ENCODE results near the gene CASKIN1.

CASKIN1 gene

DNA sequence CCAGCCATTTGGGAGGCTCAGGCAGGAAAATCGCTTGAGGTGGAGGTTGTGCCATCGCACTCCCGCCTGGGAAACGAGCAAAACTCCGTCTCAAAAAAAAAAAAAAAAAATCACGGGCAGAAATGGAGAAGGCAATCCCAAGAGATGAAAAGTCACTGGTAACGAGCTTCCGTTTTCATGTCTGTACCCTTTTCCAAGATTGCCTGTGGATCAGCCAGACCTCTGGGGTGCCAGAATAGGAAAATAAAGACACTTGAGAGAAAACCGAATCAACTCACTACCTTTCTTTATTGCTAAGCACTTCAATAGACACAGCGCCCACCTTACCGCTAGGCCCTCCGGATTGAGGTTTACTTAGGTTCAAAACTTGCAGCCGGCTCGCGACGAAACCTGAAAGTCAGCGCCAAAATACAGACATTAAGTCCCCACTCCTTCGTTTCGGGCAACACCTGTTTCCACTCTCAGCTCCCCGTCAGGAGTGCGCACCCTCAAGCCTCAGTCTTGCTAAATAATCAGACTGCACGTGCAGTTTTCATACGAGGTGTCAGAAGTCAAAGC lies 41.8 kb downstream of the CASKIN1 start:
- H3K4me1 ChIP-seq (ENCODE audit: control insufficient read depth, insufficient read depth, low read length): peaks cover 12% of the 10 kb centered on the region
- peak overlapping the region; percentile 100 for H3K4me3 ChIP-seq (ENCODE audit: low read depth, low read length)
- H3K9ac ChIP-seq (ENCODE audit: low read depth, low read length): peak overlapping the region; percentile 97
- no peaks in the 10 kb centered on the region for H3K27me3 ChIP-seq (ENCODE audit: control insufficient read depth, insufficient read depth, low read length)
- H3K36me3 ChIP-seq (ENCODE audit: control insufficient read depth, insufficient read depth, low read length): peaks cover 38% of the 10 kb centered on the region
- H3K9me3 ChIP-seq (ENCODE audit: control insufficient read depth, insufficient read depth, low read length): no peaks in the 10 kb centered on the region

DNA sequence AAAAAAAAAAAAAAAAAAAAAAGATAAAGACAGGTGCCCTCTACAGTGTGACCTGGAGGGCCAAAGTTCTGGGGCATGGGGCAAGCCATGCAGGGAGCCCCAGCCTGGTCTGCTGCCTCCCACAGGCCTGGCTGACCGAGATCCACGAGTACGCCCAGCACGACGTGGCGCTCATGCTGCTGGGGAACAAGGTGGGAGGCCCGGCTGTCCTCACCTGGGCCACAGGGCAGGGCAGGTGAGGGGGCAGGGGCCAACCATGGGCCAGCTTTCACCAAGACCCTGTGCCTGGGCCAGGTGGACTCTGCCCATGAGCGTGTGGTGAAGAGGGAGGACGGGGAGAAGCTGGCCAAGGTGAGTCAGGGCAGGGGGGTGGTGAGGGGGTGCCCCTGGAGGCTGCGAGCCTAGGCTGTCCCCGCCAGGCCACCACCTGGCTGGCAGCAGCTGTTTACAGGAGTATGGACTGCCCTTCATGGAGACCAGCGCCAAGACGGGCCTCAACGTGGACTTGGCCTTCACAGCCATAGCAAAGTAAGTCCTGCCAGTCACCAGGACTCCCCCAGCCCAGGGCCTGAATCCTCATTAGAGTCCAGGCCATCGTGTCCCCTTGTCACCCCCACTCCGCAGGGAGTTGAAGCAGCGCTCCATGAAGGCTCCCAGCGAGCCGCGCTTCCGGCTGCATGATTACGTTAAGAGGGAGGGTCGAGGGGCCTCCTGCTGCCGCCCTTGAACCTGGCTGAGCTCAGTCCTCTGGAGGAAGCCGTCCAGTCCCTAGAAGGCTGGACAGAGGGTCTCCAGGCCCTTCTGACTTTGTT lies 43.5 kb downstream of the CASKIN1 start:
- Histone ChIP-seq H3K4me1 (ENCODE audit: control insufficient read depth, insufficient read depth, low read length) (peaks cover 10% of the 10 kb centered on the region), H3K27me3 (ENCODE audit: control insufficient read depth, insufficient read depth, low read length) (no peaks in the 10 kb centered on the region), H3K36me3 (ENCODE audit: control insufficient read depth, insufficient read depth, low read length) (peaks cover 31% of the 10 kb centered on the region), H3K4me3 (ENCODE audit: low read depth, low read length) (peak overlapping the region; percentile 100), H3K9ac (ENCODE audit: low read depth, low read length) (peak overlapping the region; percentile 97), H3K9me3 (ENCODE audit: control insufficient read depth, insufficient read depth, low read length) (no peaks in the 10 kb centered on the region)

DNA sequence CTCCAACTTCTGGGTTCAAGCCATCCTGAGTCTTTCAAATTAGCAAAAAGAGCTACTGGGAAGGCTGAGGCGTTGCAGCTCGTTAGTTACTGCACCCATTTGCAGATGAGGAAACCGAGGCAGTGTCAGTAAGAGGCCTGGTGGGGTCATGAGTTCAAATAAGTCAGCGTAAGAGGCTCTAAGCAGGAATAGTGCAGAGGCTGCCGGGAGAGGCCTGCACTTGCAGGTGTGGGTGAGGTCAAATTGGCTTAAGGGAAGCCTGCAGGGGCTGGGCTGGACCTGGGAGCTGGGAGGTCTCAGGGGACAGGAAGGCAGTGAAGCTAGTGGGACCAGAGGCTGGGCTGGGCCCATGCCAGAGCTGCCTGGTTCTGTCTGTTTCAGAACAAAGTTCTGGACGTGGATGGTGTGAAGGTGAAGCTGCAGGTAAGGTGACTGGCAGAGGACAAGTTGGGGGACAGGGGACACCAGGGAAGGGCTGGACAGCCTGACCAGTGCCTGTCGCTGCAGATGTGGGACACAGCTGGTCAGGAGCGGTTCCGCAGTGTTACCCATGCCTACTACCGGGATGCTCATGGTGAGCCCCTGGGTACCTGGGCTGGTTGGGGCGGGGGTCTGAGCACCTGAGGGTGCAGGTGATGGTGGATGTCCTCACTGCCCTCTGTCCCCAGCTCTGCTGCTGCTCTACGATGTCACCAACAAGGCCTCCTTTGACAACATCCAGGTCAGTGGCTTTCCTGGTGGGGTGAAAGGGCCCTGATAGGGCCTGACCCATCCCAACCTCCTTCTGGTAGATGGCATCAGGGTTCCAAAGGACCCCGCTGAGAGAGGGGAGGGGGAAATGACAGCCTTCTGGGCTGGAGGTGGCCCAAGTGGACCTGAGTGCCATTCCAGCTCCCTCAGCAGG lies 45.0 kb downstream of the CASKIN1 start:
- Histone ChIP-seq H3K9ac (ENCODE audit: low read depth, low read length) (peak overlapping the region; percentile 47), H3K4me3 (ENCODE audit: low read depth, low read length) (peak overlapping the region; percentile 24), H3K4me1 (ENCODE audit: control insufficient read depth, insufficient read depth, low read length) (peaks cover 7% of the 10 kb centered on the region)

DNA sequence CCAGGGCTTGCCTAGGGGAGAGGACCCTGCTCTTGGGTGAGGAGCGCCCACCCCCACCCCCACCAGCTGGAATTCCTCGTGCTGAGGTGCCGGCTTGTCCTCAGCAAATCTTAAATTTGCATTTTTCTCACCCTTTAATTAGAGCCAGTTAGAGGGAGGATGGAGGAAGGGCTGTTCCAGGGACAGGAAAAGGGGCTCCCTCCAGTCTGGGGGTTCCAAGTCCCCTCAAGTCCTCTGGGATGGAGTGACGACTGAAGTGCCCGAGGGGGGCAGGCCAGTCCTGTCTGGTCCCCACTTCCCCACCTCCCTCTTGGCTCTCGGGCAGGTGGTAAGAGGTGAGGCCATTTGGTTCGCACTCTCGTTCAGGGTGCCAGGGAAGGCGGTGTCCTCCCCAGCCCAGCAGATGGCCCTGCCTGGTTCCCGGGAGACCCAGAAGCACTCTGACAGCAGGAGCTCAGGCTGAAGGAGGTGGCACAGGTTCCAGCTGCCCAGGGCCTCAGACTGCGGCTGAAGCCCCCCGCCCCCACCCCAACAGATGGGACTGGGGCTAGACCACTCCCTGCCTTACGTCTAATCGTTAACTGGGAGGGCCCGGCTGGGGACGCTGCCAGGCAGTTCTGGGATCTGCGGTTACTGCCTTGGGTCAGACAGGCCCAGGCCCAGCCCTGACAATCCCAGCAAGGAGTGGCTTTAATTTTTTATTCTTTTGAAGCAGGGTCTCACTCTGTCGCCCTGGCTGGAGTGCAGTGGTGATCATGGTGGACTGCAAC lies 45.8 kb downstream of the CASKIN1 start:
- no peaks in the 10 kb centered on the region for H3K27me3 ChIP-seq (ENCODE audit: control insufficient read depth, insufficient read depth, low read length)
- peak overlapping the region; percentile 54 for H3K4me3 ChIP-seq (ENCODE audit: low read depth, low read length)
- peaks cover 31% of the 10 kb centered on the region for H3K36me3 ChIP-seq (ENCODE audit: control insufficient read depth, insufficient read depth, low read length)
- peaks cover 7% of the 10 kb centered on the region for H3K4me1 ChIP-seq (ENCODE audit: control insufficient read depth, insufficient read depth, low read length)
- H3K9me3 ChIP-seq (ENCODE audit: control insufficient read depth, insufficient read depth, low read length): no peaks in the 10 kb centered on the region
- no peak overlapping the region for H3K9ac ChIP-seq (ENCODE audit: low read depth, low read length)

More for the DNA sequence above, 45.0 kb downstream of the CASKIN1 start:
- H3K36me3 ChIP-seq (ENCODE audit: control insufficient read depth, insufficient read depth, low read length): peaks cover 31% of the 10 kb centered on the region
- no peaks in the 10 kb centered on the region for H3K9me3 ChIP-seq (ENCODE audit: control insufficient read depth, insufficient read depth, low read length)
- no peaks in the 10 kb centered on the region for H3K27me3 ChIP-seq (ENCODE audit: control insufficient read depth, insufficient read depth, low read length)

DNA sequence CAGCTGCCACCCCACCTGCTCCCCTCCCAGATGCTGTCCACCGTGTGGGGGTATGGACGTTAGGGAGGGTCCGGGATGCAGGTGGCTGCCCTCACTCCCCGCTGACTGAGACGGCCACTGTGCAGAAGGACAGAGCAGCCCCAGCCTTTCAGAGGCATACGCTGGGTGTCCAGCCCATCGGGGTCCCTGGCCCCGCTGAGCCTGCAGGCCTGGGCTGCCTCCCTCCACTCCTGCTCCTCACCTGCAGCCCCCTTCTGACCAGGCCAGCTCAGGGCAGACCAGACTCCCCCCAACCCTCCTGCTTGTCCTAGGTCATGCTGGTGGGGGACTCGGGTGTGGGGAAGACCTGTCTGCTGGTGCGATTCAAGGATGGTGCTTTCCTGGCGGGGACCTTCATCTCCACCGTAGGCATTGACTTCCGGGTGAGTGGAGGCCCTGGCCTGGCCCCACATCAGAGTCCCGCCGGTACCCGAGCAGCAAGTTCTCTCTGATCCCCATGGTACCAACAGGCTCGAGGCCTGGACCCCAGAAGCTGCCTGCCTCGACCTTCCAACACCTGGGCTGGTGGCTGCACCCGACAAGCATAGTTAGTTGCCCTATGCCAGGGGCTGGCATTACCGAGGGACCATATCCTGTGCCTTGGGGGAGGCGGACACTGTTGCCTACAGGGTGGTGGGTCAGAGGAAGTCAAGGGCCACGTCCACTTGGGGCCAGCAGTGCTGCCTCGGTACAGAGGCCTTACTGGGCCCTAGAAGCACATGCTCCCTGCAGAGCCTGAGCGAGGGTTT lies 46.6 kb downstream of the CASKIN1 start:
- peak overlapping the region; percentile 47 for H3K9ac ChIP-seq (ENCODE audit: low read depth, low read length)
- H3K4me1 ChIP-seq (ENCODE audit: control insufficient read depth, insufficient read depth, low read length): peaks cover 7% of the 10 kb centered on the region
- peaks cover 28% of the 10 kb centered on the region for H3K36me3 ChIP-seq (ENCODE audit: control insufficient read depth, insufficient read depth, low read length)
- peak overlapping the region; percentile 54 for H3K4me3 ChIP-seq (ENCODE audit: low read depth, low read length)
- H3K9me3 ChIP-seq (ENCODE audit: control insufficient read depth, insufficient read depth, low read length): no peaks in the 10 kb centered on the region
- no peaks in the 10 kb centered on the region for H3K27me3 ChIP-seq (ENCODE audit: control insufficient read depth, insufficient read depth, low read length)

DNA sequence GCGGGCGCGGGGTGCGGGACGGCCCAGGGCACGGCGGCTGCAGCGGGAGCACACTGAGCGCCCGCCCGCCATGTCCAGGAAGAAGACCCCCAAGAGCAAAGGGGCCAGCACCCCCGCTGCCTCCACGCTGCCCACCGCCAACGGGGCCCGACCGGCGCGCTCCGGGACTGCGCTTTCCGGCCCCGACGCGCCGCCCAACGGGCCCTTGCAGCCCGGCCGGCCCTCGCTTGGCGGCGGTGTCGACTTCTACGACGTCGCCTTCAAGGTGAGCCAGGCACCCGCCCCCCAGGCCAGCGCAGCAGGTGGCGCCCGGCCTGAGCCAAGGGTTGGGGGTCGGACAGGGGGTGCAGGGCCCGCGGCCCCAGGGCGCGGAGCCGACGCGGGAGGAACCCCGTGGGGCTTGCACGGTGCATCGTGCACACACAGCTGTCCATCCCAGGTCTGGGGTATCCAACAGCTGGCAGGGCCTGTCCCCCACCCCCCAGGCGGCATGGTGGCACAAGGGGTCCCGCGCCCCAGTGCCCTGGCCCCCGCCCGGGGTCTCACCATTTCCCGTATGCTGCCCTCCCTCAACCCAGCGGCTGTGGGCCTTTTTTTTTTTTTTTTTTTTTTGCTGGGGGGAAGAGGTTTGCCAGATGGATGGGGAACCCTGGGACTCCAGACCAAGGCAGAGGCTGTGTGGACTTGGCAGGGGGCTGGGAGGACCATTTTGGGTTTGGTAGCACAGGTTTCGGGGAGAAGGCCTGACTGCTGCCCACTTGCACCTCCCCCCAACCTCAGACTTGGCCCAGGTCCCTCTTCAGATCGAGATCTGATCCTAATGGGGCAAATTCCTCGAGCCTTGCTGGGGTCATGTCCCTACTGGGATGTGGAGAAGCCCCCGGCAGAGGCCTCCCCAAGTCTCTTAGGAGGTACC lies 47.4 kb downstream of the CASKIN1 start:
- H3K4me1 ChIP-seq (ENCODE audit: control insufficient read depth, insufficient read depth, low read length): peaks cover 7% of the 10 kb centered on the region

DNA sequence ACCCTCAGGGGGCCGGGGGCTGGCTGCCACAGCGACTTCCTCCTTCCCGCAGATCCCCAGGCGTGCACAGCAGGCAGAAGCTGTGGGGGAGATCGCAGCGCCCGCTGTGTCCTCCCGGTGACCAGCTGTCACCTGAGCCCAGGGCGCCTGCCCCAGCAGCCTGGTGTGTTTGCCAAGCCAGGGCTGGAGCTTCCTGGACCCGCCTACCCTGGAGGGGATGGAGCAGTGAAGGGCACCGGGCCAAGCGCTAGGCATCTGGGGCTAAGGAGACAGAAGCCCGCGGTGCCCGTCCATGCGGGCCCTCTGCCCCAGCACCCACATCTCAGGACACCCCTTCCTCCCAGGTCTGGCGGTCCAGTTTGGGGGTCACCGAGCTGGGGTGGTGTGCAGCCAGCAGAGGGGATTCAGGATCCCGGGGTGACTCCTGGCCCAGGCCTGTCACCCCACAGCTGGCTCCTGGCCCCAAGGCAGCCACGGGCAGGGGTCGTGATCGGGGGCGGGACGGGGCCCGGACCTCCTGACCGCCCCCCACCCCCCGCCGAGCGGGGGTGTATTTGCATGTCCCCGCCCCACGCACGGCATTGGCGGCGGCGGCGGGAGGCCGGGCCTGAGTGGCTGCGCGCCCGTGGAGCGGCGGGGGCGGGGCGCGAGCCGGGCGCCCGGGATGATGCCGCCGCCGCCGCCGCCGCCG lies 48.3 kb downstream of the CASKIN1 start, which contains the start of gene RAB26:
Gene RAB26, plus strand, starts transcription at position 645 of the 691 bp plus-strand sequence. CDS start 159 bp downstream, outside the sequence.
- peaks cover 7% of the 10 kb centered on the region for H3K4me1 ChIP-seq (ENCODE audit: control insufficient read depth, insufficient read depth, low read length)
- no peaks in the 10 kb centered on the region for H3K9me3 ChIP-seq (ENCODE audit: control insufficient read depth, insufficient read depth, low read length)

More for the DNA sequence above, 47.4 kb downstream of the CASKIN1 start:
- H3K27me3 ChIP-seq (ENCODE audit: control insufficient read depth, insufficient read depth, low read length): no peaks in the 10 kb centered on the region
- peak overlapping the region; percentile 12 for H3K9ac ChIP-seq (ENCODE audit: low read depth, low read length)
- H3K4me3 ChIP-seq (ENCODE audit: low read depth, low read length): peak overlapping the region; percentile 54
- peaks cover 20% of the 10 kb centered on the region for H3K36me3 ChIP-seq (ENCODE audit: control insufficient read depth, insufficient read depth, low read length)
- no peaks in the 10 kb centered on the region for H3K9me3 ChIP-seq (ENCODE audit: control insufficient read depth, insufficient read depth, low read length)

DNA sequence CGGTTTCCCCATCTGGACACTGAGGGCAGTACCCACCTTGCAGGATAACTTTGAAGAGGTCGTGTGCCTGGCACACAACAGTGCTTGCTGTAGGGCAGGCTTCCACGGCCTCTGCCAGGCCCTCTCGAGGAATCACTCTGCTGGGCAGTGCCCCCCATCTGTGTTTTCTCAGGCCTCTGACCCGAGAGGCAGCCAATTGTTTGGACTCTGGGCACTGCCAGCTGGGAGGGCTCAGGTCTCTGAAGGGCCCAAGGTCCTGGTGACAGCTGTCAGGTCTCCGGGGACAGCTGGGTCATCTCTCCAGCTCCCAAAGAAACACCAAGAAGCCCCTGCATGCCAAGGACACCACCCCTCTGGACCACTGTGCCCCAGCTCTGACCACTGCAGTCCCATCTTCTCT lies 49.0 kb downstream of the CASKIN1 start:
- no peaks in the 10 kb centered on the region for H3K27me3 ChIP-seq (ENCODE audit: control insufficient read depth, insufficient read depth, low read length)
- H3K4me3 ChIP-seq (ENCODE audit: low read depth, low read length): no peak overlapping the region
- no peak overlapping the region for H3K9ac ChIP-seq (ENCODE audit: low read depth, low read length)
- peaks cover 4% of the 10 kb centered on the region for H3K36me3 ChIP-seq (ENCODE audit: control insufficient read depth, insufficient read depth, low read length)
- H3K4me1 ChIP-seq (ENCODE audit: control insufficient read depth, insufficient read depth, low read length): peaks cover 7% of the 10 kb centered on the region
- H3K9me3 ChIP-seq (ENCODE audit: control insufficient read depth, insufficient read depth, low read length): no peaks in the 10 kb centered on the region

More for the DNA sequence above, 48.3 kb downstream of the CASKIN1 start, which contains the start of gene RAB26:
- Histone ChIP-seq H3K27me3 (ENCODE audit: control insufficient read depth, insufficient read depth, low read length) (no peaks in the 10 kb centered on the region), H3K9ac (ENCODE audit: low read depth, low read length) (peak within 1 kb of the TSS; percentile 12), H3K4me3 (ENCODE audit: low read depth, low read length) (peak within 1 kb of the TSS; percentile 54), H3K36me3 (ENCODE audit: control insufficient read depth, insufficient read depth, low read length) (peaks cover 11% of the 10 kb centered on the region)

DNA sequence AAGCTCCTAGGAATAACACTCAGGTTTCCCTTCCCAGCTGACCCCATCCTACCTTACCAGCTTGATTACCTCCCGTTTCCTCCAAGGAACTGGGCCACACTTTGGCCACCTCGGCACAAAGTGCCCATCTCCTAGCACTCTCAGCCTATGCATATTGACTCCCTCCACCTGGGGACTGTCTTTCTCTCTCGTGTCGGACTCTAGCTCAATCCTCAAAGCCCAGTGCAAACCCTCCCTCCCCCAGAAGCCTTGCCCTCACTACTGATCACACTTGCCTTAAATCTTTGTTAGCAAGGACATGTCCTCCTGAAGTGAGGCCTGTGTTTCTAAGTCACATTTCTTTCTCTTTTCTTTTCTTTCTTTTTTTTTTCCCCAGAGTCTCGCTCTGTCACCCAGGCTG lies 50.6 kb downstream of the CASKIN1 start:
- no peak overlapping the region for H3K9ac ChIP-seq (ENCODE audit: low read depth, low read length)
- H3K4me3 ChIP-seq (ENCODE audit: low read depth, low read length): no peak overlapping the region
- no peaks in the 10 kb centered on the region for H3K36me3 ChIP-seq (ENCODE audit: control insufficient read depth, insufficient read depth, low read length)
- H3K9me3 ChIP-seq (ENCODE audit: control insufficient read depth, insufficient read depth, low read length): no peaks in the 10 kb centered on the region
- no peaks in the 10 kb centered on the region for H3K27me3 ChIP-seq (ENCODE audit: control insufficient read depth, insufficient read depth, low read length)
- H3K4me1 ChIP-seq (ENCODE audit: control insufficient read depth, insufficient read depth, low read length): peaks cover 3% of the 10 kb centered on the region

Measured in iPS-15b (cell line).